MM.1S (cell line): ENCODE data around the gene PPP1R9A.

ENCODE experiments used
- CTCF ChIP-seq: fragments of 300-600 bp; sonication (generic); IDR thresholded peaks from 2 replicates; pipeline ENCODE4 v1.5.1; 2016; ENCODE audit warnings: antibody characterized with exemption, low read length, mixed read lengths
- EZH2 ChIP-seq: fragments of 300-600 bp; sonication (generic); optimal IDR thresholded peaks from 2 replicates; pipeline ENCODE3; 2017; ENCODE audit warnings: low read depth, mild to moderate bottlenecking, antibody characterized with exemption, low read length, mixed read lengths

- no peak for TF ChIP-seq CTCF
- no peak for TF ChIP-seq EZH2
These were observed 34.6 kb downstream of the PPP1R9A start for GRCh38 chr7:94941844-94942632.
